HG03521 (cell line): Measurements from ENCODE around the gene RGS8.

ENCODE experiments used
- ATAC-seq: cut with Tn5 transposase; IDR thresholded peaks from one replicate; pipeline ENCODE4 v1.9.1; 2021; ENCODE audit warnings: mild to moderate bottlenecking, moderate library complexity; ENCODE audit not compliant: unreplicated experiment

The RGS8 gene

GRCh38 chr1:182674346-182675246 lies 9.8 kb downstream of the RGS8 start:
- ATAC-seq = no peak

DNA sequence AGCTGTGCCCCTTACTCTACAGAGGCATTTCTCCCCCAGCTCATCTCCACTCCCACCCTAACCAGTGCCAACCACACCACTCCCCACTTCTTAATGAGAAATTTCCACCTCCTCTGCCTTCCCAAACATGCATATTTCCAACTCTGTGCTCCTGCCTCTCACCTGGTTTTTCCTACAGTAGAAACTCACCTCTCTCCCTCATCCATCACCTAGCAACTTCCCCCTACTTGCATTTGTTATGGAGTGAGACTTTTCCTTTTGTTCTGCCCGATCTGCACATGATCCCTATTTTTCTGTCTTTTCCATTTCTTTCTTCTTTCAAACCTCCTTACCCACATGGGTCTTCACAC lies 11.9 kb downstream of the RGS8 start:
- ATAC-seq = no peak

GRCh38 chr1:182671750-182672486 lies 12.5 kb downstream of the RGS8 start:
- no peak for ATAC-seq

GRCh38 chr1:182670032-182670749 lies 14.2 kb downstream of the RGS8 start:
- no peak for ATAC-seq

DNA sequence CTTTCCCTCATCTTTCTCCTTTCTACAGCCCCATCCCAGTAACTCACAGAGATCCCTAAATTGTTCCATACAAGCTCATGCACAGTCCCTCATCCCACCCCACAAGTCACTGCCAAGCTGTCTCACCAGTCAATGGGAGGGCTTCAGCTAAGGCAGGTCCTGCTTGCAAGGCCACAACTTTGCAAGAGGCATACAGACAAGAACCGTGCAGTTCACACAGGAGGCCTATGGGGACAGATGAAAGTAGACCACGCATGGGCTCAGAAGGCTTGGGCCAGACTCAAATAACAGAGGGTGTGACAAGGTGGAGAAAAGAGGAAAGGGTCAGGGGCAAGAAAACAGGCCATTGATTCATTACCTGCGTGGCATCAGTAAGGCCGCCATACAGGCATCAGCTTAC lies 15.1 kb downstream of the RGS8 start:
- no peak for ATAC-seq

- ATAC-seq = no peak
Measured at GRCh38 chr1:182668521-182669054, 15.8 kb downstream of the RGS8 start.

DNA sequence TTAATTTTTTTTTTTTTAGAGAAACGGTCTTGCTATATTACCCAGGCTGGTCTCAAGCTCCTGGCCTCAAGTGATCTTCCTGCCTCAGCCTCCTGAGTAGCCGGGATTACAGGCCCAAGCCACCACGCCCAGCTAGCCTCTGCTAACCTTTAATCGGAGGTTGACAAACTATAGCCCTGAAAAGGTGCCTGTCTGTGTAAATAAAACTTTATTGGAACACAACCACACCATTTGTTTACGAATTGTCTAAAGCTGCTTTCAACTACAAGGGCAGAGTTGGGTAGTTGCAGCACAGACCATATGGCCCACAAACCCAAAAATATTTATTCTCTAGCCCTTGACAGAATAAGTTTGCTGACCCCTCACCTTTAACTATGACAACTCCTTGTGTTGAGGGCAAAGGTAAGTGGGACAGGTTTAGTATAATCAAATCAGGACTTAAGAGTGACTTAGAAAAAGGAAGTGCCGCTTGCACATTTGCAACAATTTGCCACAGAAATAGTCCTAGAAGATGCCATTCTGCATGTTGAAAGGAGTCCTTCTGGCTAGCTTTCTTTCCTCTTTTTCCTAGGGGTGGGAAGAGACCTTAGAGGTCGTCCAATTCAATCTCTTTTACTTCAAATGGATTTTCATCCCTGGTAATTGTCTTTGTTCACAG lies 16.4 kb downstream of the RGS8 start:
- no peak for ATAC-seq

- no peak for ATAC-seq
Measured at GRCh38 chr1:182666706-182667105, 17.7 kb downstream of the RGS8 start.

- no peak for ATAC-seq
Measured at GRCh38 chr1:182664296-182664695, 20.1 kb downstream of the RGS8 start.

- ATAC-seq = no peak
Measured at GRCh38 chr1:182662956-182663355, 21.4 kb downstream of the RGS8 start.

DNA sequence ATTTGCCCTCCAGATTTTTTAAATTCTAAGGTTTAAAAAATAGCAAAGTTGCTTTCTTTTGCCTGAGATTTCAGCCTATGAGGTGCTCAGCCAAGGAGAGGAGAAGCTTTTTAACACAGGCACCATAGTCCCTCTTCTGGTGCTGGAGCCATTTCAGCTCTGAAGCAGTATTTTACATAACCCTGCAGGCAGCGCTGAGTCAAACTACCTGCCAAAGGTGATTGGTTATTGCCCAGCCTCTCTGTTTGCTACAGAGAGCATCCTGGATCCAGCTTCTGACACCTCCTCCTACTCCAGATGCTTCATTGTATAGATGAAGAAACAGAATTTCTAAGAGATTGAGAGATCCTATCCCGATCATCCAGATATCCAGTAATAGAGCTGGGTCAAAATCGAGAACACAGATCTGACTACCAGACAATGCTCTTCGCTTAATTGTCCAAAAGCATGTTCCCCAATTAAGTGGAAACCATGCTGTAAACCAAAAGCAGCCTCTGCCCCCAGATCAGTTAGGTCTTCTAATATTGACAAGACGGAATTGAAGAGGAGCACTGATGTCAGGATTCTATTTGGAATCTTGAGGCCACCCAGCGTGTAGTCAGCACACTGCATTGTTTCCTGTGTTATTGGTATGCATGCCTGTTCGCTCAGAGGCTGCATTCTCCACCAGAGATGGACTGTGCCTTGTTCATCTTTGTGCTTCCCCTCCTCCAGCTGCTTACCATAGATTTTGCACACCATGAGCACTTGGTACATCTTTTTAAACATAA lies 22.1 kb downstream of the RGS8 start:
- ATAC-seq = no peak

DNA sequence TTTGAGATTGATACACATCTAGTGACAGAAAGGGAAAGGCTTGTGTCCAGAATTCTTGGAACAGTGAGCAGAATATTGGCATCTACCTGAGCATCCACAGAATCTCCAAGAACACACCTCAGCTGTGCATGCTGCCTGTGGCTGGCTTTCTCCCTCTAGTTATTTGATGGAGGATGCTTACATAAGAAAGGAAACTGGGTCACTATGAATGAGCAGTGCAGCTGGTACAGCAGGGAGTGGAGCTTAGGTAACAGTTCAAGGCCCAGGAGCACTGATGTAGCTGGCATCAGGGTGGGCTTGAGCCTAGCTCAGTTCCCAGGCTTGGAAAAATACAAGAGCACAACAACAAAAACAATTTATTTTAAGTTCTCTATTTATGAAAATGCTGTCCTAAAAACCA lies 26.3 kb downstream of the RGS8 start:
- ATAC-seq = no peak

- no peak for ATAC-seq
Measured at GRCh38 chr1:182656842-182657397, 27.5 kb downstream of the RGS8 start.

DNA sequence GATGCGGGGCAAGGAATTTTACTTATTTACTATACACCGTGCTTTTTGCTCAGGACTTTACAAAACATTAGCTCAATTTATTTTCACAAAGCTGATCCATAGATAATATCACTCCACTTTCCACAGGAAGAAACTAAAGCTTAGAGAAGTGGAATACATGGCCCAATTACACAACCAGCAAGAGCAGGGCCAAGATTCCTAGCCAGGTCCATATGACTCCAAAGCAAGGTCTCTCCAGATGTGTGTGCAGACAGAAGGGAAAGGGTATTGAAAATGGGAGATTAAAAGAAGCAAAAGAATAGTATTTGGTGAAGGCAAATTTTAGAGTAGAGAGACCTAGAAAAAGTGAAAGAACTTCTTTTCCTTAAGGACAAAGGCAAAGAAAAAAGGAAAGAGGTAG lies 30.4 kb downstream of the RGS8 start:
- no peak for ATAC-seq

DNA sequence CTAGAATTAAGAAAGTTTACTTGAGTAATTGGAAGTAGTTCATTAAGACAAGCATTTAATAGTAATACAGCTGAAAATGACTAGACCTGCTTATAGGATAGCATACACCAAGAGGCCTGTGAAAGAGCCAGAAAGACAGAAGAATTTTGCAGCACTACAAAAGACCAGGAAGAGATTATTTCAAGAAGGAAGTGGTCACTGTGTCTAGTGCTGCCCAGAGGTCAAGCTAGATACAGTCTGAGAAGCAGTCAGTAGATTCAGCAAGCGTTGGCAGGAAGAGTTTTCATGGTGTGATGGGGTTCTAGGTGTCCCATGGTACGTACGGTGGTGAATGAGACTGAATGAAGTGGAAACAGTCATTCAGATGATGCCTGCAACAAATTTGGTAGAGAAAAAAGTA lies 31.5 kb downstream of the RGS8 start:
- no peak for ATAC-seq

DNA sequence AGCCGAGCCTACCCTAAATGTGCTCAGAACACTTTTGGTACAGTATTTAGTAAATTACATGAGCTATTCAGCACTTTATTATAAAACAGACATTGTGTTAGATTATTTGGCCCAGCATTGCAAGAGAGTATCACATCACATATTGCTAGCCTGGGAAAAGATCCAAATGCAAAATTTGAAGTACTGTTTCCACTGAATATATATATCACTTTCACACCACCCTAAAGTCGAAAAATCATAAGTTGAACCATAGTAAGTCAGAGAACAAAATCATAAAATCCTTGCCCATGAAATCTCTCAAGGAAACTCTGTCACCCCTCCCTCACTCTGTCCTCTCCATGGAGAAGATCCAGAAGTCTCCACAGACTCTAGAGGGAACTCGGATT lies 33.1 kb downstream of the RGS8 start:
- ATAC-seq = no peak

GRCh38 chr1:182650678-182651338 lies 33.6 kb downstream of the RGS8 start:
- ATAC-seq = no peak

GRCh38 chr1:182649041-182649440 lies 35.3 kb downstream of the RGS8 start:
- peak; percentile 40 for ATAC-seq

DNA sequence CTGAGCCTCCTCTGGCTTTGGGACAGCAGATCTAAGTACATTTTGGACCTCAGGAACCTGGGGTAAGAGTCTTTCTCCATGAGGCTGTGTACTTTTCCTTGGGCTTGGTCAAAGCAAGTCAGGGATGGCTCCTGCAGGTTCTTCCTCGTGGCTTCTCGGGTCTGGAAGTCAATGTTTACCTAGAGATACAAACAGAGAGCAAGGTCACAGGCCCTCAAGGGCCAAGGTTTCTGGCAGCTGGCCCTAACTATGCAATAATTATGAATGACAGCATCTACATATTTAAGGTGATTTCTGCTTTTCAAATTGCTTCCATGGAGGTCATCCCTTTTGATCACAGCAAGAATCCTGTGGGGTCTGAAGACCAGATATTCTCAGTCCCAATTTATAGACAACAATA lies 37.6 kb downstream of the RGS8 start:
- no peak for ATAC-seq
